Prostate gland (tissue), 2 donors: Measurements from ENCODE around the gene SMYD1. TPM values are rescaled to one million over a fixed set of nuclear protein-coding genes. Genes with fewer than 3 reads are reported as not detected.
"Not testable (repeated sequence)": the region's sequence is repeated elsewhere in the genome, so short reads cannot be mapped to it uniquely, and the experiment has no call there.

ENCODE experiments used
- DNase-seq: peaks from one replicate; pipeline ENCODE4 v3.0.0-alpha.2; 2019; ENCODE audit warnings: low spot score
- H3K27ac ChIP-seq, 2 donors: fragments of 200-600 bp; sonication (generic); 2 replicates each; pipeline ENCODE4 v1.5.1; 2017 to 2019
- H3K27me3 ChIP-seq: fragments of 200-600 bp; sonication (generic); replicated peaks from 2 replicates; pipeline ENCODE4 v1.5.1; 2019; ENCODE audit not compliant: insufficient read depth
- H3K36me3 ChIP-seq, 2 donors: fragments of 200-600 bp; sonication (generic); 1 replicate in 1 of 2; 2 replicates in 1 of 2; pipeline versions ENCODE4 v1.5.1 to v1.8.1; 2017 to 2019
- H3K4me1 ChIP-seq: fragments of 200-600 bp; sonication (generic); replicated peaks from 2 replicates; pipeline ENCODE4 v1.5.1; 2019
- H3K4me3 ChIP-seq, 2 donors: fragments of 200-600 bp; sonication (generic); 2 replicates each; pipeline ENCODE4 v1.5.1; 2017 to 2019
- H3K9me3 ChIP-seq: fragments of 200-600 bp; sonication (generic); 2 replicates; pipeline ENCODE4 v1.5.1; 2017
- POLR2A ChIP-seq: fragments of 450-650 bp; IDR thresholded peaks from one replicate; pipeline ENCODE4 v1.6.1; 2016; ENCODE audit warnings: antibody characterized with exemption, mild to moderate bottlenecking
- POLR2AphosphoS5 ChIP-seq: sonication (generic); formaldehyde crosslinking; IDR thresholded peaks from one replicate; pipeline ENCODE4 v1.6.1; 2017; ENCODE audit warnings: antibody characterized with exemption
- WGBS: methylation state at CpG from one replicate; pipeline ENCODE4 v1.1.5; 2018; 5-methylcytosine and 5-hydroxymethylcytosine counted together
- intact Hi-C: fragments of 100-400 bp; cut with DNase I; formaldehyde crosslinking; loops from one replicate; pipeline ENCODE4 v1.14.2; 2022
- total RNA-seq, 2 donors: library from RNA; depleted of rRNA; stranded (reverse); fragments of >200 nt; gene quantifications; one replicate each; pipeline ENCODE4 v1.1.0, GENCODE V29; 2016
- TF ChIP-seq, protein P1 (sequence below), 4 experiments: fragments of 200-600 bp in 2 of 4; fragments of 450-650 bp in 2 of 4; sonication (generic) in 2 of 4; IDR thresholded peaks; 1 replicate in 3 of 4; 2 replicates in 1 of 4; pipeline ENCODE4 v1.5.1; 2016 to 2019; ENCODE audit warnings: antibody characterized with exemption in 4 of 4, mild to moderate bottlenecking in 2 of 4, moderate library complexity in 2 of 4

Gene SMYD1
- total RNA-seq, result 1 to 10 TPM; 2.4 to 3.7 TPM

DNA sequence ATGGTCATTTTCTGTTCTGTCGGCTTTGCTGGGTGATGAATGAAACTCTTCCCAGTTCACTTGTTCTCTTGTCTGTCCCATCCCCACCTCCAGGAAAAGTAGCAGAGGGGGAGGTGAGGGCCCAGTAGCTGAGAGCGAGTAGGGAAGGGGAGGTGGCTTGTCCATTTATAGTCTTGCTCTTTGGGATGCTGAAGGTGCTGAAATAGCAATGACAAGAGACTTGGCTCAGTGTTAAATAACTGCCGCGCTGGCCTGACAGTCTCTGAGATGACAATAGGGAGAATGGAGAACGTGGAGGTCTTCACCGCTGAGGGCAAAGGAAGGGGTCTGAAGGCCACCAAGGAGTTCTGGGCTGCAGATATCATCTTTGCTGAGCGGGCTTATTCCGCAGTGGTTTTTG, at the start of gene SMYD1:
TSS of gene SMYD1 (plus strand) at position 228 of the 400 bp plus-strand sequence. CDS start at position 268, 40 bp downstream.
- no peak within 1 kb of the TSS for H3K27ac ChIP-seq
- TF ChIP-seq, protein P1, sequence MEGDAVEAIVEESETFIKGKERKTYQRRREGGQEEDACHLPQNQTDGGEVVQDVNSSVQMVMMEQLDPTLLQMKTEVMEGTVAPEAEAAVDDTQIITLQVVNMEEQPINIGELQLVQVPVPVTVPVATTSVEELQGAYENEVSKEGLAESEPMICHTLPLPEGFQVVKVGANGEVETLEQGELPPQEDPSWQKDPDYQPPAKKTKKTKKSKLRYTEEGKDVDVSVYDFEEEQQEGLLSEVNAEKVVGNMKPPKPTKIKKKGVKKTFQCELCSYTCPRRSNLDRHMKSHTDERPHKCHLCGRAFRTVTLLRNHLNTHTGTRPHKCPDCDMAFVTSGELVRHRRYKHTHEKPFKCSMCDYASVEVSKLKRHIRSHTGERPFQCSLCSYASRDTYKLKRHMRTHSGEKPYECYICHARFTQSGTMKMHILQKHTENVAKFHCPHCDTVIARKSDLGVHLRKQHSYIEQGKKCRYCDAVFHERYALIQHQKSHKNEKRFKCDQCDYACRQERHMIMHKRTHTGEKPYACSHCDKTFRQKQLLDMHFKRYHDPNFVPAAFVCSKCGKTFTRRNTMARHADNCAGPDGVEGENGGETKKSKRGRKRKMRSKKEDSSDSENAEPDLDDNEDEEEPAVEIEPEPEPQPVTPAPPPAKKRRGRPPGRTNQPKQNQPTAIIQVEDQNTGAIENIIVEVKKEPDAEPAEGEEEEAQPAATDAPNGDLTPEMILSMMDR (IDR thresholded peaks at IDR 0.05), result no peak
- TF ChIP-seq POLR2AphosphoS5, result no peak
- no peak for TF ChIP-seq POLR2A
- no peaks in the 10 kb centered on the region for H3K36me3 ChIP-seq
- H3K4me3 ChIP-seq, result no peak within 1 kb of the TSS
- H3K4me1 ChIP-seq, result no peaks in the 10 kb centered on the region
- WGBS, result 77% methylated on average over 8 of the region's 8 CpGs
- no peaks in the 10 kb centered on the region for H3K27me3 ChIP-seq
- intact Hi-C loops, result no loop called here
- H3K9me3 ChIP-seq, result no peaks in the 10 kb centered on the region
- DNase-seq, result no peak

DNA sequence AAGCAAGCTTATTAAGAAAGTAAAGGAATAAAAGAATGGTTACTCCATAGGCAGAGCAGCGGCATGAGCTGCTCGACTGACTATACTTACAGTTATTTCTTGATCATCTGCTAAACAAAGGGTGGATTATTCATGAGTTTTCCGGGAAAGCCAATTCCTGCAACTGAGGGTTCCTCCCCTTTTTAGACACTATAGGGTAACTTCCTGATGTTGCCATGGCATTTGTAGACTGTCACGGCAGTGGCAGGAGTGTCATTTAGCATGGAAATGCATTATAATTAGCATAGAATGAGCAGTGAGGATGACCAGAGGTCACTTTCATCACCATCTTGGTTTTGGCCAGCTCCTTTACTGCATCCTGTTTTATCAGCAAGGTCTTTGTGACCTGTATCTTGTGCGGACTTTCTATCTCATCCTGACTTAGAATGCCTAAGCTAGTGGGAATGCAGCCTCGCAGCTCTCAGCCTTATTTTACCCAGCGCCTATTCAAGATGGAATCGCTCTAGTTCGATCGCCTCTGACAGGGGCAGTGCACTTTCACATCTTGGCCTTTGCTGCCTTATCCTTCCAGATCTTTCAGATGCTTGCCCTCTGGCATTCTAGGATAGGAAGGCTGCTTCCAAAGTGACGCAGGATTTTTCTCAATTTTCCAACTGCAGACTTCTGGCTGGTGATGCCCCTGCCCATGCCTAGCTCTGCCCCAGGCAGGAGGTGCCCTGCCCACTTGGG, 49.4 kb upstream of the SMYD1 start:
- intact Hi-C loops, H3K36me3 ChIP-seq, H3K27ac ChIP-seq, H3K4me1 ChIP-seq, H3K27me3 ChIP-seq, H3K4me3 ChIP-seq, H3K9me3 ChIP-seq, DNase-seq: not testable (repeated sequence)
- WGBS, result 91% methylated on average over 11 of the region's 11 CpGs

DNA sequence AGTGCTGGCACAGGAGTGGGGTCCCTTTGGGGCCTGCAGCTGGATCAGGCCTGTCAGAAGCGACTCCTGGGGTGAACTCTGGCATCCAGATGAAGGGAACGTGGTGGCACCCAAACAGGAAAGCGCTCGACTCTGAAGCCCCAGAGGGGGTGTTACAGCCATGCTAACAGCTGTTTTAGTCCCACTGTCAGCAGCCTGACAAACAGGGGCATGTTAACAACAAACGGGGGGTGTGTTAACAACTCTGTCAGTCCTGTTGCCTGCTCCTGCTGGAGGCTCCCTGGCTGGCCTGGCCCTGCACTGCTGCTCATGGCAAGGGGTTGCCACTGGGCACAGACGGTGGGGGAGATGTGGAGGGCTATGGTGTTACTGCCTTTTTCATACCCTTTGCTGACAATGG, 48.7 kb upstream of the SMYD1 start:
- Histone ChIP-seq H3K4me1 (no peaks in the 10 kb centered on the region), H3K4me3 (no peak overlapping the region), H3K9me3 (no peaks in the 10 kb centered on the region), H3K27ac (no peak overlapping the region), H3K27me3 (no peaks in the 10 kb centered on the region), H3K36me3 (no peaks in the 10 kb centered on the region)
- DNase-seq, result no peak
- intact Hi-C loops, result no loop called here
- no peak for TF ChIP-seq POLR2AphosphoS5
- TF ChIP-seq, protein P1 (IDR thresholded peaks at IDR 0.05), result no peak
- TF ChIP-seq POLR2A, result no peak
- 90% methylated on average over 5 of the region's 6 CpGs for WGBS

DNA sequence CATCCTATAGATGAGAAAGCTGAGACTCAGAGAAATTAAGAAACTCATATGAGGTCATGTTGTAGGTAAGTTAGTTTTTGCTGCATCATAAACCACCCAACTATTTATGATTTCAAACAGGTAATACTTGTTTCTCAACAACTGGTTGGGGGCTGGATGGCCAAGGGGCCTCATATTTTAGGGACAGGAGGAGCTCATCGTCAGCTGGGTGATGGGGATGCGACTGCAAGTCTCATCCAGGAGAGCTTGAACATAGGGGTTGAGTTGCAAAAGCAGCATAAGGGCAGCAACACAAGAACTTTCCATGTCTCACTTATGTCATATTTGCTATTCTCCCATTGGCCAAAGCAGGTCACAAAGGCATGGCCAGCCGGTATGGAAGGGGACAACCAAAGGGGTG, 47.6 kb upstream of the SMYD1 start:
- no peak overlapping the region for H3K4me3 ChIP-seq
- DNase-seq, result no peak
- intact Hi-C loops, result no loop called here
- 64% methylated on average over 3 of the region's 3 CpGs for whole genome bisulfite sequencing
- TF ChIP-seq POLR2AphosphoS5 (no peak), POLR2A (no peak)
- TF ChIP-seq, protein P1 (IDR thresholded peaks at IDR 0.05), result no peak
- H3K27ac ChIP-seq, result no peak overlapping the region
- no peaks in the 10 kb centered on the region for H3K36me3 ChIP-seq
- no peaks in the 10 kb centered on the region for H3K9me3 ChIP-seq
- no peaks in the 10 kb centered on the region for H3K4me1 ChIP-seq
- no peaks in the 10 kb centered on the region for H3K27me3 ChIP-seq

DNA sequence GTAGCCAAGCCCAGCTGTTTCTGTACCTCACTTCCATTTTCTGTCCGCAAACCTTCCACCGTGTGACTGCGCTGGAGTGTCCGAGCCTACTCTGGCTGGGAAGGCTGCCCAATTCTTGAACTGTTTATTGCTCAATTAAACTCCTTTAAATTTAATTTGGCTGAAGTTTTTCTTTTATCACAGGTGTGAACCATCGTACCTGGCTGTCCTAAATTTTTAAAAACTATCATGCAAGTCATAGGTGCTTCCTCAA, 45.0 kb upstream of the SMYD1 start:
- intact Hi-C loops, result no loop called here
- TF ChIP-seq POLR2AphosphoS5 (no peak), POLR2A (no peak)
- TF ChIP-seq, protein P1 (IDR thresholded peaks at IDR 0.05), result no peak
- WGBS, result 79% methylated on average over 5 of the region's 5 CpGs

More for the DNA sequence above, 45.0 kb upstream of the SMYD1 start:
- no peaks in the 10 kb centered on the region for H3K27me3 ChIP-seq
- no peaks in the 10 kb centered on the region for H3K9me3 ChIP-seq
- no peak overlapping the region for H3K4me3 ChIP-seq
- H3K4me1 ChIP-seq, result no peaks in the 10 kb centered on the region
- DNase-seq, result no peak
- H3K36me3 ChIP-seq, result no peaks in the 10 kb centered on the region
- H3K27ac ChIP-seq, result no peak overlapping the region
